Right hindlimb (tissue), 1 donor: Measurements from ENCODE around the gene WASL.
A peak's percentile ranks its signal among the peaks of the same experiment; 100 is the strongest.
"Not testable (repeated sequence)": the region's sequence is repeated elsewhere in the genome, so short reads cannot be mapped to it uniquely, and the experiment has no call there.

Experiments used
- DNase-seq: peaks from one replicate; pipeline ENCODE4 v3.0.0-alpha.2; 2018

Gene WASL

DNA sequence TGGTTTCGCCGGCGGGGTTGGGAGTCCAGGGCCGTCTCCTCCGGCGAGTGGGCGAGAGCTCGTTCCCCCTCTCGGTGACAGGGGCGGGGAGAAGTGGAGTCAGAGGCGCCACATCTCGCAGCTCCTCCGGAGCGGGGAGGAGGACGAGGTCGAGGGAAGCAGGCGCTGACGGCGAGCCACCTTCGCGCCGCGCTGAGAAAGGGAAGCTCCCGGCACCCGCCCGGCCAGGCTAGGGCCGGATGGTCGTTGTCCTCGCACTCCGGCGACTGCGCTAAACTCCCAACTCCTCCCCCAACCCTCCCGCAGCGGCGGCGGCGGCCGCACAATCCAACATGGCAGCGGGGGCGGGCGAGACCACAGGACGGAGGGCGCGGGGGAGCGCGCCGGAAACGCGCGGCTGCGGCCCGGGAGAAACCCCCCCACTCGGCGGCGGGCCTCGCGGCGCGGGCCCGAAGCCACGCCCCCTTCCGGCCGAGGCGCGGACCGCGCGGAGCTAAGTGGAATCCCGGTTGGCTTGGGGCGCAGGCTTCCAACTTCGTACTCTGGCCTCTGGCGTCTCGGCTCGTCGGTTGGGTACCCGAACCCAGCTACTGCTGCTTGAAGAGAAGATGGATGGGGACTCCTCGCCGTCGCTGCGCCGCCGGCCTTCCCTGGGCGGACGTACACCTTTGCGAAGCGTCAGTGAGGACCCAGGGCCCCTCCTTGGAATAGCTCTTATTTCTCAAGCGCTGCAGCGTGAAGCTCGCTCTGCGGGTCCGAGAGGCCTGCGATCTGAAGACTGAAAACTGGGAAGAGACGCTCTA lies at the start of gene WASL:
WASL (minus strand) TSS at position 270 of the 803 bp plus-strand sequence; CDS start at position 1, 269 bp downstream.
- DNase-seq = peak; percentile 95

DNA sequence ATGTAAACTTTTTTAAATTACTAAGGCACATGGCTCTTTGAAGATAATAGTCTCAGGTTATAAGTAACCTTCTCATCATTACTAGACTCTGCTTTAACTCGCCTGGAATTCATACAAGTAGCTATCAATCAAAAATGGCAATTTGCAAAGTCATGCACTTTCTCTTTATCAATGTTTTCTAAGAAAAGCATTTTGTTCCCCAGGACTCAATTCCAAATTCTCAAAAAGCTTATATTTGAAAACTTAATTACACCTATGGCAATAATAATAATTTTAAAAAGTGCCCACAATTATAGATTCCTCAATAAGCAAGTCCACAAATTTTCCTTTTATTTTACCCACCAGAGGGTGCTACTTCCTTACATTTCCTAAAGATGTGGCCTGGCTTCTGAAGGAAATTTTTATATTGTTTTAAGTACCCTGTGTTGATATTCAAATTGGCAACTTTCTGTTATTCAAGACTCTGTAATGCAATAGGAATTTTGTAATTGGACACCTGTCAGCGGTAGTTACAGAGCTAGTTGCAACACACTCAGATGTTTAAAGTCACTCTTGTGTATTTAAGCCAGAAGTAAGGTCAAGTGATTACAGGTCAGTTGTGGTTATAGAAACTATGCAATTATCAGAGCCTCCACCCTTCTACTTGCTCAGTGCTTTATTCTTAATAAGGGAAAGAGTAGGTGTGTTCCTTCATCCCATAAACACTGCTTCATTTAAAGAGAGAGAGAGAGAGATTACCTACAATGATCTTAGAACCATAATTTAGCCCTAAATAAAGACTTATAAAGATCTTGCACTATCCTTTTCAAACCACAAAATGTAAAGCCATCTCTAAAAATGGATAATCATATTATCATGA lies 49.1 kb upstream of the WASL start:
- no peak for DNase-seq

DNA sequence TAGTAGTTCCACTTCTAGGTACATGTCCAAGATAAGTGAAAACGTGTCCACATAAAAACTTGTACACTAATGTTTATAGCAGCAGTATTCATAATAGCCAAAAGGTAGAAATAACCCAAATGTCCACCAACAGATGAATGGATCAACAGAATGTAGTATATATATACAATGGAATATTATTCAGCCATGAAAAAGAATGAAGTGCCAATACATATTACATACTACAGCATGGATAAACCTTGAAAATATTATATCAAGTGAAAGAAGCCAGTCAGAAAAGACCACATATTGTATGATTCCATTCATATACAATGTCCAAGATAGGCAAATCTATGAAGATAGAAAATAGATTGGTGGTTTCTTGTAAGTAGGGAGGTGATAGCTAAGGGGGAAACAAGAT lies 47.8 kb upstream of the WASL start:
- no peak for DNase-seq

DNA sequence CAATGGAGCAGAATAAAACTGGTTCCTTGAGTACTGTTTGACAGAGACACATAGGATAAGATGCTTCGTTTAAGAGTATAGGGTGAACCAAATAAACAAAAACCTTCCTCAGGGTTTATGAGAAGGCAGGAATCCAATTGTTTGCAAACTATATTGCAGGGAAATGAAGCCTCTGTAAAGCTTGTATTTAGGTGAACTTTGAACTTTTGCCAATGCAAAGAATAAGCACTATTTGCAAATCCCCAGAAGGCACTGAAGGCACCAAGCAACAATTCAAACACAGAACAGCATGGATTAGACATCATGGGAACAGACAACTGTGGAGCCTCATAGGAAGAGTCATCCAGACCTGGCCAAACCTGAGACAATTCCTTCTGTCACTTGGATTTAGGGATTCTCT lies 47.1 kb upstream of the WASL start:
- DNase-seq = no peak

DNA sequence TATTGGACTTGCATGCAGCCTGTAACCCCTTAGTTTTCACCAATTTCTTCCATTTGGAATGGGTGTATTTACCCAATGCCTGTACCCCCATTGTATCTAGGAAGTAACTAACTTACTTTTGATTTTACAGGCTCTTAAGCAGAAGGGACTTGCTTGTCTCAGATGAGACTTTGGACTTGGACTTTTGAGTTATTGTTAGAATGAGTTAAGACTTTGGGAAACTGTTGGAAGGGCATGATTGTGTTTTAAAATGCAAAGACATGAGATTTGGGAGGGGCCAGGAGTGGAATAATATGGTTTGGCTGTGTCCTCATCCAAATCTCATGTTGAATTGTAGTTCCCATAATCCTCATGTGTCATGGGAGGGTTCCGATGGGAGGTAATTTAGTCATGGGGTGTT lies 46.3 kb upstream of the WASL start:
- DNase-seq = not testable (repeated sequence)

DNA sequence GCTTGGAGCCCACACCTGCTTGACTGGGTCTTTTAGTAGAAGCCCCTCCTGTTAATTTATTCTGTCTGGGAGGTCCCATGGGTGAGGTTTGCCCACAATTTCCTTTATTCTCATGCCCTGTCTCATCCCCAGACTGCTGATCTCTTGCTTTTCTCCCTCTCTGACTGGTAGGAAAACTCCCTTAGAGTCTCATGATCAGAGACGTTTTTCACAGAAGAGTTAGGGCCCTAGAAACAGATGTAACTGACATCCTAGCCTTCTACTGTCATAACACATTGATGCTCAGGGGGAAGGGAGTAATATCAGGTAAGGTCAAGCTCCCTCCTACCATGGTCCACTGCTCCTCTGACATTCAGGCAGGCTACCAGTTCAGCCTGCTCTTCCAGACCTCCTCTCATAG lies 43.7 kb upstream of the WASL start:
- DNase-seq = no peak

DNA sequence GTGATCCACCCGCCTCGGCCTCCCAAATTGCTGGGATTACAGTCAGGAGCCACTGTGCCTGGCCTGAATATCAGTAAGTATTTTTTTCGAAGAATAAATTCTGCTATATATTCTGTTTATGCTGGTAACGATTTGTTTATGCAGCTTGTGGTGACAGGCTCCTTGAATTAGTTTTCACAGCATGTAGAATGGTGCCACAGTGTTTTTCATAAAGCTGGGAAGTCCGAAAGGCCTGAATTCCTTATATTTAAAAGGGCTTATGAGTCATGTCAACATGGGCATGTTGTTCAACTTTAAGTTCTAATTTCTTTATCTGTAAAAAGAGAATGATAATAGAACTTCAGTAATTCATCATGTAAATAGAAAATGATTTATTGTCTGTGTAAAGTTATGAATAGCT lies 42.2 kb upstream of the WASL start:
- DNase-seq = no peak

DNA sequence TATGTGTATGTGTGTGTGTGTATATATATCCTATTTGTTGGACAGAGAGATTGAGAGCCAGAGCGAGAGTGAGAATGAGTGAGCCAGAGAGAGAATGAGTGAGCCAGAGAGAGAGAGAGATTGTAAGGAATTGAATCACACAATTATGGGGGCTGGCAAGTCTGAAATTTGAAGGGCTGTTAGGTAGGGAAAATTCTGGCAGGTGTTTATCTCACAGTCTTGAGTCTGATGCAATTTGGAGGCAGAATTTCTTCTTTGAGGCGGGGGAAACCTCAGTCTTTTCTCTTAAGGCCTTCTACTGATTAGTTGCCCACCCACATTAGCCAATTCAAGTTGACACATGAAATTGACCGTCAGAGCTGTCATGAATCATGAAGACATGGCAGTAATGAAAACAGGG lies 41.0 kb upstream of the WASL start:
- DNase-seq = no peak

DNA sequence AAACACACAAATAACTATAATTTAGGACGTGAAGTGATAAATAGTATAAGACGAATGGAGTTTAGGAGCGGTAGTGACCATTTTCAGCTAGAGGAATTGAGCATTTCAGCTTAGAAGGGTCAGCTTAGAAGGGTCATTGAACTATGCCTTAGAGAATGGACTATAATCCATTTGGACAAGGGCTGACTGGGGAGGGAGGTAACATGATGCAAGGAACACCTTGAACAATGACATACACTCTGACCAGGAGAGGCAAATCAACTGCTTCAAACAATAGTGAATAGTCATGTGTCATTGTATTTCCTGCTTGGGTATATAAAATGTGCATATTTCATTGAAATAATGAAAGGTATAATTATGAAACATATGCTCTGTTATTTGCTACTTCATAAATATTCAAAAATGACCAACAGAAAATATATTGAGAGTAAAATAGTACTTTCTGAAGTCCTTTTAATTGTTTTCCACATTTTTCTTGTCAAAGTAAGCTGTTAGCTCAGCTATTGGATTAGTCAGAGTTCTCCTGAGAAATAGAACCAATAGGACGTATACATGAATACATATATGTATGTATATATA lies 40.5 kb upstream of the WASL start:
- DNase-seq = no peak

DNA sequence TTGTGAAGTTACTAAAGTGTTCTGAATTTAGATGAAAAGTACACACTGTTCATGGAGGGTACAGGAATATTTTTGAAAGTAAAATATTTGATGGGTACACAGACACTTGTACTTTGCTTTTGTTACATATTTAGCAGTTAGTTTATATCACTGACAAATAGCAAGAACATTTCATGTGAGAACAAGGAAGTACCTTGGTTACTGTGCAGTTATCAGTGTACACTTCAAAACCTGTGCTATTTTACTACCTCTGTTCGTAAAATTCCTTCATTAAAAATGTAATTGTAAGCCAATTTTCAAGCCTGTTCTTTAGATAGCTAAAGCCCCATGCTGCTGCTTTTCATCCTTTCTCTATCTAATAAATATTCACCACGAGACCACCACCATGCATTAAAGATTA lies 39.8 kb upstream of the WASL start:
- no peak for DNase-seq

DNA sequence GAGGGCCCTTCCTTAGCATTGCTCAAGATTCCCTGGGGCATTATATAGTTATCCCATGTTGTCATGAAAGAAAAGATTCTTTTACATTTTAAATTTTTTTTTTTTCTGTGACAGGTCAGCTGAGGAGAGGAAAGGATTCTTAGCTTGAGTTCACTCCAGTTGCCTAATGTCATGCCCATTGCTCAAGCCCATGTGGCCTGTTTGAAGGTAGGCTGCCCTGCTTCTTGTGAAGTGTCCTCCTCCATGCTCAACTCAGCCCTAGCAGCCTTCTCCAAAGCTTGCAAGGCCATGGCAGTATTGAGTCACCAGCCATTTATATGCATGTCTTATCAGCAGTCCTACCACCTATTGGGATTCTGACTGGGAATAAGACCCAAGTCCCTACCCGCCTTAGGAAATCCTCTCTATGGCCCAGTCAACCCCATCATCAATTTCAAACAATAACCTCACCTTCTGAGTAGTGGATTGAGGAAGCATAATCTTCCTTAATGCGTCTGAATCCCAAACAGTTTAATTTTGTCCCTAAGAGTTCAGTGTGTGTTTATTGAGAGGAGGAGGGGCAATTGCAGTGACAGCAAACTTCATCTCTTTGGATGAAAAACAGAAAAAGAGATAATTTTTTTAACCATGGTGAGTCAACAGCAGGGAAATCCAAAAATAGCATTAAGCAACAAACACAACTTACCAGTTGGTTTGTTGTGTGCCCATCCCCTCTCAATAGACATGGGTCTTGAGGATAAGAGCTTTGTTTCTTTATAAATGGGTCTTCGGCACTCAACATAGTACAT lies 38.6 kb upstream of the WASL start:
- DNase-seq = no peak

DNA sequence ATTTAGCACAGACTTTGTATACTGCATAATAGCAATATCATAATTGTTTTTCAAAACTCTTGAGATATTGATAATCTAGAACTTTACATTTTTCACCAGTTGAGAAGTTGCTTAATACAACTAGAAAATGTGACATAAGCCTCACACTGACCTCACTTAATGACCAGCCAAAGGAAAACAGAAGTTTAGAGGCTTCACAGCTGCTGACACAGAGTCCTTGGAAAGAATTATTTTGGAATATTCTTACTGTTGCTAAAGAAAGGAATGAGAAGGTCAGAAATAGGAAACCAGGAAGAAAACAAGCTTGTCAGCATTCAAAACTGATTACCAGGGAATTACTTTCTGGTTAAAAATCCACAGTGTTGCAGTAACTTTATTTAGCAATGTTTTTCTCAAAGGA lies 35.5 kb upstream of the WASL start:
- no peak for DNase-seq

DNA sequence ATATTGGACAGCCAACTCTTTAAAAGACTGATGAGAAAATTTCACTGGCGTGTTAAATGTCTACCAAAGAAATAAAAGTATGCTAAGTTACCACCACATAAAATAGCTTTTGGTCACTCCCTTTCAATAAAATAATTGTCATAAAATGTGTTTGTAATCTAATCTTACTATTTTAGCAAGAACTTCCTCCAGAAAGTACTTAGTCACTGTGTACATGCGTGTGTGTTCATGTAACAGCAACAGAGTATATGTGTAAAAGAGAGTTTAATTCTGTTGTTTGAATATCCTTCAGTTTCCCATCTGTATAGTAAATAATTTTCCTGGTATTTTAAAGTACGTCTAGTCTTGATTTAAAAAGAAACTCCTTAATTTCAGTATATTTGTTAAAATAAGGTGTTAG lies 35.0 kb upstream of the WASL start:
- DNase-seq = no peak

DNA sequence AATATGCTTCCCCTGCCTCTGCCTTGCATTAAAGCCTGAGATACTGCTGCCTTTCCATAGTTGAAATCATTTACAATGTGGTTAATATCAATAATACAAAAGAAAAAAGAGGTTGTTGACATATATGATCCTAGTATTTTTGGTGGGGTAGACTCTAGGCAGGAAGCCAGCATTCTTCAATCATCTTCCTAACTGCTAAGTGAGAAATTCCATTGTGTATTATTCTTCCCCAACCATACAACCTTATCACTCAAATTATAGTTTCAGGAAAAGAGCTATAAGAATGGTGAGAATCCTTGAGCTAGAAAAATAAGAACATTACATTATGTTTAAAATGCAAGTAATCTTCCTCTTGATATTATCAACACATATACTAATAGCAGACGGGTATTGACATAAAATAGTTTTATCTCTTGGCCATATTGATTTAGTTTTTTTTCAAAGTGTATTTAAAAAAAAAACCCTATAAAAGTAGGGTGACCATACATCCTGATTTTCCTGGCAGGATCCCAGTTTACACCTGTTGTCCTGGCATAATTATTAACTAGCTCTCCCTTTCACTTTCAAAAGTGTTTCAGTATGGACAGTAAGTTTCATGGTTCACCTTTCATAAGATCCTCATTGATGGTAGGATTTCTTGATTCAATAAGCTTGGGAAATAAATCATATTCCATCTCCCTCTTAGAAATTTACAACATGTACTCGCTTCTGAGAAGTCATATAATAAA lies 33.4 kb upstream of the WASL start:
- no peak for DNase-seq

DNA sequence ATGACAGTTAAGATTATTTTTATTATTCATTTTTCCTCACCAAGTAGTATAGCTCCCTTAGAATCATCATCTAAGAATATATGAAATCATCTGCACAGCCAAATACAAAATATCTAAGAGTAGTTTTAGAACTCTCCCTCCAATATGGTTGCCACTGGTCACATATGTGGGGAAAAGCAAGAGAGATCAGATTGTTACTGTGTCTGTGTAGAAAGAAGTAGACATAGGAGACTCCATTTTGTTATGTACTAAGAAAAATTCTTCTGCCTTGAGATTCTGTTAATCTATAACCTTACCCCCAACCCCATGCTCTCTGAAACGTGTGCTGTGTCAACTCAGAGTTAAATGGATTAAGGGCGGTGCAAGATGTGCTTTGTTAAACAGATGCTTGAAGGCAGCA lies 31.7 kb upstream of the WASL start:
- DNase-seq = not testable (repeated sequence)

DNA sequence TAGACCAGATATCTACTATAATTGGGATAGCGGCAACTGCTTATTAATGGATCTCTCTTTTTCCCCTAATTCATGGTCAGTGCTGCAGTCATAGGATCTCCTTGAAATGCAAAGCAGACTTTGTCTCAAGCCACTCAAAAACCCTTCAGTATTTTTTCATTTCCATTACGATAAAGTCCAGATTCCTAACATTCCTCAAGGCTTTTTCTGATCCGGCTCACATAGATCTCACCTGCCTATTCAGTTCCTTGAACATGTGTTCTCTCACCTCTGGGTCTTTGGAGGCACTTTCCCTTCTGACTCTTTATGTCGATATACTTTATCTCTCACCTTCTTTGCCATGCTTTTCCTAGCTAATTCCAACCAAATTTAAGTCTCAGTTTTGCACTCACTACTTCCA lies 25.7 kb upstream of the WASL start:
- no peak for DNase-seq

DNA sequence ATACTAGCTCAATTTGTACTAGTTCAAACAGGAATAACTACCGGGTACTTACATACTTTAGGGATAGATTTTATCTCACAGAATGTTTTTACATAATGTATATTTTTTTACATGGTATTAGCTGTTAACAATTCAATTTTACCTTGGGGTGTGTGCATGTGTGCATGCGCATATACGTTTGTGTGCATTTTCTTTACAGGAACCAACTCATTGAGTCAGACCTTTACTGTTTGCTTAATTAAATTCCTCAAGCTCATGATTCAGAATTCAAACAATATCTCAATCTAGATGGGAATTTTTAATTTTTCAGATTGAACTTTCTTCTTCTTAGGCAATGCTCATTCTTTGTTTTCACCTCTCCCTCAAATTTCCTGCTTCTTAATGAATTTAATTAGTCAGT lies 24.7 kb upstream of the WASL start:
- DNase-seq = no peak

DNA sequence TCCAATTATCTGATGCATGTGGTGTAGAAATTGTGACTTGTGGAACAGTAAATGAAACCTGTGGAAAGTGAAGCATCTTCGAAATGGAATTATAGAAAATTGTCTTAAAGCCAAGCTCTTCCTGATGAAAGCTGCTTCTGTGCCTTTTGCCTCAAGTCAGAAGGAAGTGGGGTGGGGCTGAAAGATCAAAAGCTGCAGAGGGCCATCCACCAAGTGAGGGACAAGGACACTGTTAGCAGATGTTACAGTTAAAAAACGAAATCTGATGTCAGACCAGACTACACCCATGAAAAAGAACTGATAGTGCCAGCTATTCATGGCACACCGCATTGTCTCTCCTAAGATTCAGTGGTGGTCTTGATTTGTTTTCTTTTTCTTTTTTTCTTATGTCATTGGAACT lies 23.8 kb upstream of the WASL start:
- no peak for DNase-seq

DNA sequence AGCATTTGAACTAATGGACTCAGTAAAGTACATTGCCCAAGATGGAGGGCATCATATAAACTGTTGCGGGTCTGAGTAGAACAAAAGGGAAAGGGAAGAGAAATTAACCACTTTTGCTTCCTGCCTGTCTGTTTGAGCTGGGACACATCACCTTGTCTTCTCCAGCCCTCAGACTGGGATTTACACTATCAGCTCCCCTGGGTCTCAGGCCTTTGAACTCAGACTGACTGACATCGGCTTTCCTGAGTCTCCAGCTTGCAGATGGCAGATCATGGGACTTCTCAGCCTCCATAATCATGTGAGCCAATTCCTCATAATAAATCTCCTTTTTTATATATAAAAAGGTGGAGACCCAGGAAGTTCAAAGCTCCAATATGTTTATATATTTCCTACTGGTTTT lies 23.0 kb upstream of the WASL start:
- no peak for DNase-seq

DNA sequence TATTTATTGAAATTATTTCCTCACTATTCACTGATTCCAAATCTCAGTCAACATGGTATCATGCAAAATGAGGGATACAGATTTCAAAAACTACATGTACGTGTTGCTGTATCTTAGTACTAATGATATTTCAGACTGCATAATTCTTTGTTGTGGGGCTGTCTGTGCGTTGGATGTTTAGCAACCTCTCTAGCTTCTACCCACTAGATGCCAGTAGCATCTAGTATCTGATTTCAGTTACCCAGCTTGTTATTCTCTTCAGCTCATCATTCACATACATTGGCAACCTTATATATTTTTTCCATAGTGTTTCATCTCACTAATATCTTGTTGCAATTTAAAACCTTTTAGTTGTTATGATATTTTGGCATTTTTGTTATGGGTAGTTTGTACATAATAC lies 22.5 kb upstream of the WASL start:
- no peak for DNase-seq

DNA sequence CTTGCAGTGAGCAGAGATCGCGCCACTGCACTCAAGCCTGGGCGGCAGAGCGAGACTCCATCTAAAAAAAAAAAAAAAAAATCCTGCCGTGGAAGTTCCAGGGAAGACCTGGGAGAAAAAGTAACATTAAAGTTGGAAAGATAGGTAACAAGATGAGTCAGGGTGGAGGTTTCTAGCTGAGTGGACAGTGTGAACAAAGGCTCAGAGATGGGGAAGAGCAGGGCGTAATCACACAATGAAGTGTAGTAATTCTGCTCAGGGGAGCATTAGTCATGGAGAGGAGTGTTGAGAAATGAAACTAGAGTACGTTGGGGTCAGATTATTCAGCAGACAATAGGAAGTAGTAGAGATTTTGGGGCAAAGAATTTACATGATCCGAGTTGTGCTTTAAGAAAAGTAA lies 21.6 kb upstream of the WASL start:
- DNase-seq = no peak

DNA sequence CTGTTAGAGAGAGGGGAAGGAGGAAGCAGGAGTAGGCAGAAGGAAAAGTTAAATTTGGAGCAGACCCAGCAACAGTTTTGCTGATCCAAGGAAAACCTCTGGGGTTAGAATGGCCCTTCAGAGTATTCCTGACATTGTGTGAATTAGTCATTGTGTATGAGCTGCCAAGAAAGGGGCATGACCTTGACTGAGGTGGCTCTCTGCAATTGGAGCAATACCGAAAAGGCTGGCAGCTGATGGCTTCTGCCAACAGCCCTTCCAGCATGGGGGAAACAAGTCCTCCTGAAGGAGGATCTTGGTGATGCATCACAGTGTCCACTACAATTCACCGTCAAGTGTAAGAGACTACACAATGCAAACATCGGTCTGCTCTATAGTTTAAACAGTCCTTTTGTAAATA lies 20.6 kb upstream of the WASL start:
- no peak for DNase-seq
